ELR (cell line): ENCODE data around the gene ARHGAP30.

Experiments used
- DNase-seq: peaks from one replicate; pipeline ENCODE4 v3.0.0-alpha.2; 2015; ENCODE audit warnings: low read depth

ARHGAP30 gene

GRCh38 chr1:161091093-161091492, 21.4 kb upstream of the ARHGAP30 start:
- DNase-seq: no peak

GRCh38 chr1:161090617-161091016, 20.9 kb upstream of the ARHGAP30 start:
- no peak for DNase-seq

GRCh38 chr1:161089938-161090337, 20.2 kb upstream of the ARHGAP30 start:
- DNase-seq: no peak

- DNase-seq: no peak
These were observed 19.7 kb upstream of the ARHGAP30 start, which contains the start of gene NECTIN4 for GRCh38 chr1:161089251-161089924. NECTIN4 (minus strand) TSS chr1:161089558; CDS start chr1:161089296, 262 bp downstream.

- DNase-seq: peak; percentile 72
These were observed 19.0 kb upstream of the ARHGAP30 start for GRCh38 chr1:161088587-161089110.

GRCh38 chr1:161086457-161086856, 16.8 kb upstream of the ARHGAP30 start:
- DNase-seq: no peak

GRCh38 chr1:161085165-161085564, 15.5 kb upstream of the ARHGAP30 start:
- DNase-seq: peak; percentile 61

GRCh38 chr1:161084597-161084988, 14.9 kb upstream of the ARHGAP30 start:
- DNase-seq: no peak

GRCh38 chr1:161083748-161084596, 14.3 kb upstream of the ARHGAP30 start:
- DNase-seq: no peak

GRCh38 chr1:161082996-161083747, 13.5 kb upstream of the ARHGAP30 start:
- DNase-seq: peak; percentile 97

GRCh38 chr1:161082483-161082882, 12.8 kb upstream of the ARHGAP30 start:
- DNase-seq: no peak

GRCh38 chr1:161081519-161081918, 11.8 kb upstream of the ARHGAP30 start:
- DNase-seq: no peak

GRCh38 chr1:161080441-161081405, 11.0 kb upstream of the ARHGAP30 start:
- DNase-seq: peak; percentile 25

- no peak for DNase-seq
These were observed 9.9 kb upstream of the ARHGAP30 start for GRCh38 chr1:161079436-161080110.

- DNase-seq: no peak
These were observed 7.7 kb upstream of the ARHGAP30 start for GRCh38 chr1:161077426-161077825.

- DNase-seq: no peak
These were observed 6.7 kb upstream of the ARHGAP30 start for GRCh38 chr1:161076410-161076809.

GRCh38 chr1:161074676-161075368, 5.1 kb upstream of the ARHGAP30 start:
- no peak for DNase-seq

GRCh38 chr1:161073474-161074121, 3.9 kb upstream of the ARHGAP30 start:
- DNase-seq: no peak

GRCh38 chr1:161072751-161073449, 3.2 kb upstream of the ARHGAP30 start:
- DNase-seq: no peak
